ENCODE measurements around the gene CPEB1.
"Not testable (repeated sequence)": the region's sequence is repeated elsewhere in the genome, so short reads cannot be mapped to it uniquely, and the experiment has no call there.

Gene CPEB1

GRCh38 chr15:82502700-82503339 lies 144.3 kb downstream of the CPEB1 start:
- DNase-seq = not testable (repeated sequence)

GRCh38 chr15:82500772-82501171 lies 146.4 kb downstream of the CPEB1 start:
- DNase-seq = not testable (repeated sequence)

GRCh38 chr15:82497978-82498377 lies 149.2 kb downstream of the CPEB1 start:
- not testable (repeated sequence) for DNase-seq

Measured in stimulated activated CD4-positive, alpha-beta T cell treated with anti-CD3 and anti-CD28 coated beads, Interleukin-4, amount 100 ng/mL, for 1 hour (primary cell).